ENCODE results near the gene MIF4GD. TPM values are rescaled to one million over a fixed set of nuclear protein-coding genes. Genes with fewer than 3 reads are reported as not detected.

MIF4GD gene
- total RNA-seq, 1 donor from 2014 or later = 5.0 TPM

GRCh38 chr17:75237100-75238014, 33.7 kb downstream of the MIF4GD start:
- FAIRE-seq (no peak), DNase-seq (ENCODE audit: low read depth) (no peak)
- Histone ChIP-seq H3K36me3 (ENCODE audit: insufficient read depth, low read length) (peaks cover 48% of the 10 kb centered on the region), H3K4me2 (ENCODE audit: low read length) (no peak overlapping the region), H2AFZ (ENCODE audit: low read depth, low read length) (no peak overlapping the region), H3K4me1 (ENCODE audit: insufficient read depth, low read length) (no peaks in the 10 kb centered on the region), H4K20me1 (ENCODE audit: insufficient read depth, low read length) (peaks cover 37% of the 10 kb centered on the region), H3K9me3 (ENCODE audit: insufficient read depth, low read depth, low read length) (no peaks in the 10 kb centered on the region), H3K27me3 (ENCODE audit: insufficient read depth, low read length) (no peaks in the 10 kb centered on the region), H3K9ac (ENCODE audit: low read length) (no peak overlapping the region), H3K27ac (ENCODE audit: low read depth, low read length) (no peak overlapping the region), H3K79me2 (ENCODE audit: insufficient read depth, low read length) (no peaks in the 10 kb centered on the region), H3K4me3 (ENCODE audit: insufficient read depth, low read depth, low read length) (no peak overlapping the region)
- Mint-ChIP-seq H3K27ac (ENCODE audit: unreplicated experiment) (no peak overlapping the region), H3K27me3 (ENCODE audit: low read depth, unreplicated experiment) (no peaks in the 10 kb centered on the region), H3K4me3 (ENCODE audit: unreplicated experiment) (no peak overlapping the region), H3K36me3 (ENCODE audit: low read depth, unreplicated experiment) (peaks cover 19% of the 10 kb centered on the region), H3K9me3 (ENCODE audit: unreplicated experiment) (no peaks in the 10 kb centered on the region), H3K4me1 (ENCODE audit: low read depth, unreplicated experiment) (peaks cover 4% of the 10 kb centered on the region)
- TF ChIP-seq EZH2 (IDR thresholded peaks at IDR 0.05; ENCODE audit: insufficient read depth, low read length) = no peak
- no peak for TF ChIP-seq CTCF (IDR thresholded peaks at IDR 0.05; ENCODE audit: insufficient read depth, low read depth, low read length)

- no peaks in the 10 kb centered on the region for H3K4me1 Mint-ChIP-seq (ENCODE audit: low read depth, unreplicated experiment)
- Histone ChIP-seq H3K36me3 (ENCODE audit: insufficient read depth, low read length) (peaks cover 56% of the 10 kb centered on the region), H3K4me2 (ENCODE audit: low read length) (no peak overlapping the region)
Observed at GRCh38 chr17:75232786-75233185, 38.2 kb downstream of the MIF4GD start.

More at GRCh38 chr17:75232786-75233185, 38.2 kb downstream of the MIF4GD start:
- H3K9ac ChIP-seq (ENCODE audit: low read length) = no peak overlapping the region
- no peak for DNase-seq (ENCODE audit: low read depth)
- no peaks in the 10 kb centered on the region for H3K27me3 Mint-ChIP-seq (ENCODE audit: low read depth, unreplicated experiment)
- H4K20me1 ChIP-seq (ENCODE audit: insufficient read depth, low read length) = peaks cover 21% of the 10 kb centered on the region
- H3K36me3 Mint-ChIP-seq (ENCODE audit: low read depth, unreplicated experiment) = peaks cover 20% of the 10 kb centered on the region
- no peak for TF ChIP-seq CTCF (IDR thresholded peaks at IDR 0.05; ENCODE audit: insufficient read depth, low read depth, low read length)
- no peak for TF ChIP-seq EZH2 (IDR thresholded peaks at IDR 0.05; ENCODE audit: insufficient read depth, low read length)
- no peak overlapping the region for H3K4me3 Mint-ChIP-seq (ENCODE audit: unreplicated experiment)
- no peak overlapping the region for H3K4me3 ChIP-seq (ENCODE audit: insufficient read depth, low read depth, low read length)
- no peak overlapping the region for H3K27ac ChIP-seq (ENCODE audit: low read depth, low read length)
- H3K4me1 ChIP-seq (ENCODE audit: insufficient read depth, low read length) = no peaks in the 10 kb centered on the region
- no peaks in the 10 kb centered on the region for H3K9me3 Mint-ChIP-seq (ENCODE audit: unreplicated experiment)
- FAIRE-seq = no peak
- H3K27ac Mint-ChIP-seq (ENCODE audit: unreplicated experiment) = no peak overlapping the region
- no peaks in the 10 kb centered on the region for H3K27me3 ChIP-seq (ENCODE audit: insufficient read depth, low read length)
- H3K9me3 ChIP-seq (ENCODE audit: insufficient read depth, low read depth, low read length) = no peaks in the 10 kb centered on the region
- H2AFZ ChIP-seq (ENCODE audit: low read depth, low read length) = no peak overlapping the region
- peaks cover 4% of the 10 kb centered on the region for H3K79me2 ChIP-seq (ENCODE audit: insufficient read depth, low read length)
